Cardiac fibroblast (primary cell): ENCODE results near the gene SERPINC1.

ENCODE experiments used
- DNase-seq, 2 donors: peaks; one replicate each; pipeline versions ENCODE4 v3.0.0 to v3.0.0-alpha.2; 2010; ENCODE audit warnings: low read depth in 2 of 2
- H3K4me3 ChIP-seq, 2 donors: replicated peaks in 1 of 2; 1 replicate in 1 of 2; 2 replicates in 1 of 2; pipeline ENCODE4 v1.5.1; 2011; ENCODE audit warnings: low read depth in 2 of 2, low read length in 2 of 2, mild to moderate bottlenecking in 2 of 2, moderate library complexity in 1 of 2
- TF ChIP-seq, protein P1 (sequence below): IDR thresholded peaks from one replicate; pipeline ENCODE4 v1.5.1; 2011; ENCODE audit warnings: low read depth, mild to moderate bottlenecking, low read length, inconsistent platforms

Gene SERPINC1

GRCh38 chr1:173878251-173878650 lies 38.9 kb downstream of the SERPINC1 start:
- no peak for DNase-seq
- TF ChIP-seq, protein P1, sequence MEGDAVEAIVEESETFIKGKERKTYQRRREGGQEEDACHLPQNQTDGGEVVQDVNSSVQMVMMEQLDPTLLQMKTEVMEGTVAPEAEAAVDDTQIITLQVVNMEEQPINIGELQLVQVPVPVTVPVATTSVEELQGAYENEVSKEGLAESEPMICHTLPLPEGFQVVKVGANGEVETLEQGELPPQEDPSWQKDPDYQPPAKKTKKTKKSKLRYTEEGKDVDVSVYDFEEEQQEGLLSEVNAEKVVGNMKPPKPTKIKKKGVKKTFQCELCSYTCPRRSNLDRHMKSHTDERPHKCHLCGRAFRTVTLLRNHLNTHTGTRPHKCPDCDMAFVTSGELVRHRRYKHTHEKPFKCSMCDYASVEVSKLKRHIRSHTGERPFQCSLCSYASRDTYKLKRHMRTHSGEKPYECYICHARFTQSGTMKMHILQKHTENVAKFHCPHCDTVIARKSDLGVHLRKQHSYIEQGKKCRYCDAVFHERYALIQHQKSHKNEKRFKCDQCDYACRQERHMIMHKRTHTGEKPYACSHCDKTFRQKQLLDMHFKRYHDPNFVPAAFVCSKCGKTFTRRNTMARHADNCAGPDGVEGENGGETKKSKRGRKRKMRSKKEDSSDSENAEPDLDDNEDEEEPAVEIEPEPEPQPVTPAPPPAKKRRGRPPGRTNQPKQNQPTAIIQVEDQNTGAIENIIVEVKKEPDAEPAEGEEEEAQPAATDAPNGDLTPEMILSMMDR: no peak
- no peak overlapping the region for H3K4me3 ChIP-seq

- DNase-seq: no peak
- H3K4me3 ChIP-seq: no peak overlapping the region
- TF ChIP-seq, protein P1: no peak
Observed at GRCh38 chr1:173876732-173877131, 40.4 kb downstream of the SERPINC1 start.

- DNase-seq: no peak
- H3K4me3 ChIP-seq: no peak overlapping the region
- TF ChIP-seq, protein P1: no peak
Observed at GRCh38 chr1:173871500-173871899, 45.6 kb downstream of the SERPINC1 start.

GRCh38 chr1:173871091-173871490 lies 46.0 kb downstream of the SERPINC1 start:
- TF ChIP-seq, protein P1: no peak
- no peak for DNase-seq
- H3K4me3 ChIP-seq: no peak overlapping the region

DNA sequence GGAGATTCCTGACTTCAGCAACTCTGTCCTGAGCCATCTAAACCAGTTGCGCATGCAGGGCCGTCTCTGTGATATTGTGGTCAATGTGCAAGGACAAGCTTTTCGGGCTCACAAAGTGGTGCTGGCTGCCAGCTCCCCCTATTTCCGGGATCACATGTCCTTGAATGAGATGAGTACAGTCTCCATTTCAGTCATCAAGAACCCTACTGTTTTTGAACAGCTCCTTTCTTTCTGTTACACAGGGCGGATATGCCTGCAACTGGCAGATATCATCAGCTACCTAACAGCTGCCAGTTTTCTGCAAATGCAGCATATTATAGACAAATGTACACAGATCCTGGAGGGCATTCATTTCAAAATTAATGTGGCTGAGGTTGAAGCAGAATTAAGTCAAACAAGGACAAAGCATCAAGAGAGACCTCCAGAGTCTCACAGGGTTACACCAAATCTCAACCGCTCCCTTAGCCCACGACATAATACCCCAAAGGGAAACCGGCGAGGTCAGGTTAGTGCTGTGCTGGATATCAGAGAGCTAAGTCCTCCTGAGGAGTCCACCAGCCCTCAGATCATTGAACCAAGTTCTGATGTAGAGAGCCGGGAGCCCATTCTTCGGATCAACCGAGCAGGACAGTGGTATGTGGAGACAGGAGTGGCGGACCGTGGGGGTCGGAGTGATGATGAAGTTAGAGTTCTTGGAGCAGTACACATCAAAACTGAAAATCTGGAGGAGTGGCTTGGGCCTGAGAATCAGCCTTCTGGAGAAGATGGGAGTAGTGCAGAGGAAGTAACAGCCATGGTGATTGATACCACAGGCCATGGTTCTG lies 46.7 kb downstream of the SERPINC1 start:
- no peak for DNase-seq
- TF ChIP-seq, protein P1: no peak
- no peak overlapping the region for H3K4me3 ChIP-seq

DNA sequence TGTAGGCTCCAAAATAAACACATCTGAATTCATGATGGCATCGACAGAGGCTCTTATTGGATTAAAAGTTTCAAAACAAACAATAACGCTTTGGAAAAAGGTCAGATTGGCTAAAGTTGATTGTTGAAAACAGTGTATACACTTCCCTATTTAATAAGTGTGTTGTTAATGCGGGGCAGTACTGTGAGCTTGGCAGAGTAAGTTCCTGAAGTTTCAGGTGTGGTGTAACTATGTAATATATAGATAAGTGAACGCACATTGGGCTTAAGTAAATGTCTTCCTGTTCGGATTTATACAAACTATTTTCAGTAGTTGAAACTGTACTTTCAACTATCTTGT lies 48.1 kb downstream of the SERPINC1 start:
- peak overlapping the region; percentile 91 to 94 for H3K4me3 ChIP-seq
- TF ChIP-seq, protein P1: no peak
- DNase-seq: no peak
